ENCODE results near the gene SYT1. TPM values are rescaled to one million over a fixed set of nuclear protein-coding genes. Genes with fewer than 3 reads are reported as not detected.

SYT1 gene
- total and polyA plus RNA-seq, 10 donors, result 0.56 to 7.3 (median 2.6) TPM

DNA sequence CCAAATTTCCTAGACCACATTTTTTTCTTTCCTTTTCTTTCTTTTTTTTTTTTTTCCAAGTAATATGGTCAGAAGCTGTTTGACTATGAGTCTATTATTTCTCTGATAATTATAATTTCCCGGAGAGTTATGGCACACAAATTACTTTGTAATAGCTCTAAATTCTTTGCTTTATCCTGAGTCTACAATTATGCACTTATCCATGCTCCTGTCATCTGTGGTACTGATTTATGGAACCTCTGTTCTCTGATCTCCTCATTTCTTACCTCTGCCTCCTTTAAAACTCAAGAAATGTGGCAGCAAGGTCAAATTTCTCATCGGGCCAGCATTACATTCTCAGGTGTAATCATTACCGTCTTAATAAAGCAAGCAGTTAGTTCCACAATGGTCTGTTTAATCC lies 544.1 kb downstream of the SYT1 start:
- no peak for DNase-seq
- no peak overlapping the region for H3K27ac ChIP-seq
- peaks cover 0 to 3% (median 0%) of the 10 kb centered on the region in 6 donors for H3K4me1 ChIP-seq
- no peaks in the 10 kb centered on the region for H3K9me3 ChIP-seq
- TF ChIP-seq POLR2A (IDR thresholded peaks at IDR 0.05) (no peak), POLR2AphosphoS5 (IDR thresholded peaks at IDR 0.05) (no peak)
- TF ChIP-seq, protein P1, sequence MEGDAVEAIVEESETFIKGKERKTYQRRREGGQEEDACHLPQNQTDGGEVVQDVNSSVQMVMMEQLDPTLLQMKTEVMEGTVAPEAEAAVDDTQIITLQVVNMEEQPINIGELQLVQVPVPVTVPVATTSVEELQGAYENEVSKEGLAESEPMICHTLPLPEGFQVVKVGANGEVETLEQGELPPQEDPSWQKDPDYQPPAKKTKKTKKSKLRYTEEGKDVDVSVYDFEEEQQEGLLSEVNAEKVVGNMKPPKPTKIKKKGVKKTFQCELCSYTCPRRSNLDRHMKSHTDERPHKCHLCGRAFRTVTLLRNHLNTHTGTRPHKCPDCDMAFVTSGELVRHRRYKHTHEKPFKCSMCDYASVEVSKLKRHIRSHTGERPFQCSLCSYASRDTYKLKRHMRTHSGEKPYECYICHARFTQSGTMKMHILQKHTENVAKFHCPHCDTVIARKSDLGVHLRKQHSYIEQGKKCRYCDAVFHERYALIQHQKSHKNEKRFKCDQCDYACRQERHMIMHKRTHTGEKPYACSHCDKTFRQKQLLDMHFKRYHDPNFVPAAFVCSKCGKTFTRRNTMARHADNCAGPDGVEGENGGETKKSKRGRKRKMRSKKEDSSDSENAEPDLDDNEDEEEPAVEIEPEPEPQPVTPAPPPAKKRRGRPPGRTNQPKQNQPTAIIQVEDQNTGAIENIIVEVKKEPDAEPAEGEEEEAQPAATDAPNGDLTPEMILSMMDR (IDR thresholded peaks at IDR 0.05 in 8 of 11, conservative IDR thresholded peaks at IDR 0.05 in 3 of 11), result no peak
- no peaks in the 10 kb centered on the region for H3K36me3 ChIP-seq
- 84 to 90% (median 87%) methylated on average over 3 of the region's 3 CpGs for WGBS, 5 donors
- no peak overlapping the region for H3K4me3 ChIP-seq
- no peaks in the 10 kb centered on the region for H3K27me3 ChIP-seq (replicated peaks in 1 of 7)
- intact Hi-C loops (cut with DNase I; ENCODE audit: low total_unique reads), result no loop called here

DNA sequence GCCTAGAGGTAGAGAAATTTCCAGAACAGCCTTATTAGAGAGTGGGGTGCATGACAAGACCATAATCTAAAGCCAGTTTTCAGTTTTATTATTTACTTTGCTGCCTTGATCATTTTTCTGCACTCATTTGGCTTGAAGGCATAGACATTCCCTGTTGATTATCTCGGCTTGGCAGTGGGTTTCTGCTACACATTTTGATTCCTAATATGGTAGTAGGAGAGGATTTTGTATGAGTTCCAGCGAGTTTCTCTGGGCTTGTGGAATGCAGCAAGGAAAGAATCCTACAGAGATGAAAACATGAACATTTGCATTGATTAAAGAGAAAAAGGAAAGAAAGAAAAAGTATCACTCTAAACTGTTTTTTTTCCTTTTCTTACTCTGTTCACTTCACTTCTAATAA lies 545.0 kb downstream of the SYT1 start:
- TF ChIP-seq, protein P1 (IDR thresholded peaks at IDR 0.05 in 8 of 11, conservative IDR thresholded peaks at IDR 0.05 in 3 of 11), result no peak
- no peak for TF ChIP-seq POLR2AphosphoS5 (IDR thresholded peaks at IDR 0.05)
- no peak for TF ChIP-seq POLR2A (IDR thresholded peaks at IDR 0.05)
- Histone ChIP-seq H3K36me3 (no peaks in the 10 kb centered on the region), H3K27me3 (replicated peaks in 1 of 7) (no peaks in the 10 kb centered on the region), H3K4me3 (no peak overlapping the region), H3K9me3 (no peaks in the 10 kb centered on the region), H3K4me1 (peaks cover 0 to 3% (median 0%) of the 10 kb centered on the region in 6 donors), H3K27ac (no peak overlapping the region)
- no peak for DNase-seq
- 50 to 75% (median 69%) methylated on average over 2 of the region's 2 CpGs for WGBS, 5 donors
- intact Hi-C loops (cut with DNase I; ENCODE audit: low total_unique reads), result no loop called here

GRCh38 chr12:79411791-79412190 lies 547.2 kb downstream of the SYT1 start:
- intact Hi-C loops (cut with DNase I; ENCODE audit: low total_unique reads), result no loop called here
- no peak for TF ChIP-seq POLR2AphosphoS5 (IDR thresholded peaks at IDR 0.05)
- Histone ChIP-seq H3K4me1 (peaks cover 0 to 3% (median 0%) of the 10 kb centered on the region in 6 donors), H3K36me3 (no peaks in the 10 kb centered on the region), H3K9me3 (no peaks in the 10 kb centered on the region), H3K27me3 (replicated peaks in 1 of 7) (no peaks in the 10 kb centered on the region), H3K27ac (no peak overlapping the region), H3K4me3 (no peak overlapping the region)
- WGBS, 5 donors, result 66 to 81% (median 71%) methylated on average over 3 of the region's 3 CpGs
- DNase-seq, result no peak

DNA sequence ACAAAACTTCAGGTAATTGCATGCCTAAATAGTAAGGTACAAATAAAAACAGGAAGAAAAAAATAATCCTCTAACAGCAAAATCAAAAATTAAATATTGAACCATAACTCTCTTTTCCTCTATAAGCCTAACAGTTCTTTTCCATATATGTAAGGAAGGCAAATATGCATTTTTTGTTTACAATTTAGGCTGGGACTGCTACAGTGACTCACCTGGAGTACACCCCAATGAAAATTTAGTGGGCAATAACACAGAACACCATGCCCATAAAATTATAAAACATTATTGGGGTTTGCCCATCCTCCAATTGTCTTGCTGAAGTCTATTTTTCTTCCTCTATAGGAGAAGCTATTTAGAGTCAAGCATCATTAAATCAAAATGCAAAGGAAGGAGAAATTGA lies 549.2 kb downstream of the SYT1 start:
- H3K36me3 ChIP-seq, result no peaks in the 10 kb centered on the region
- H3K27me3 ChIP-seq (replicated peaks in 1 of 7), result no peaks in the 10 kb centered on the region
- H3K4me3 ChIP-seq, result no peak overlapping the region
- intact Hi-C loops (cut with DNase I; ENCODE audit: low total_unique reads), result no loop called here
- H3K4me1 ChIP-seq, result no peaks in the 10 kb centered on the region
- TF ChIP-seq POLR2AphosphoS5 (IDR thresholded peaks at IDR 0.05), result no peak
- no peak overlapping the region for H3K27ac ChIP-seq
- no peak for DNase-seq
- no peaks in the 10 kb centered on the region for H3K9me3 ChIP-seq

- TF ChIP-seq, protein P1 (IDR thresholded peaks at IDR 0.05 in 8 of 11, conservative IDR thresholded peaks at IDR 0.05 in 3 of 11), result no peak
- TF ChIP-seq POLR2AphosphoS5 (IDR thresholded peaks at IDR 0.05) (no peak), POLR2A (IDR thresholded peaks at IDR 0.05) (no peak)
- no peaks in the 10 kb centered on the region for H3K27me3 ChIP-seq (replicated peaks in 1 of 7)
- WGBS, 5 donors, result 89 to 92% (median 92%) methylated on average over 2 of the region's 2 CpGs
- H3K36me3 ChIP-seq, result no peaks in the 10 kb centered on the region
- H3K9me3 ChIP-seq, result no peaks in the 10 kb centered on the region
- no peak overlapping the region for H3K4me3 ChIP-seq
- intact Hi-C loops (cut with DNase I; ENCODE audit: low total_unique reads), result no loop called here
- no peak for DNase-seq
- H3K27ac ChIP-seq, result no peak overlapping the region
- no peaks in the 10 kb centered on the region for H3K4me1 ChIP-seq
Observed at GRCh38 chr12:79414252-79414651, 549.7 kb downstream of the SYT1 start.
